Ishikawa (cell line): ENCODE data around the gene CDK7.

Experiments
- EGR1 ChIP-seq: IDR thresholded peaks from 2 replicates; pipeline ENCODE4 v1.6.1; 2012
- EP300 ChIP-seq: IDR thresholded peaks from 2 replicates; pipeline ENCODE4 v1.6.1; 2012; ENCODE audit warnings: borderline replicate concordance
- TAF1 ChIP-seq: IDR thresholded peaks from 2 replicates; pipeline ENCODE4 v1.6.1; 2012; ENCODE audit warnings: low read depth, mild to moderate bottlenecking
- YY1 ChIP-seq: IDR thresholded peaks from 2 replicates; pipeline ENCODE4 v1.6.1; 2012; ENCODE audit warnings: low read depth

GRCh38 chr5:69300537-69301203 lies 66.0 kb downstream of the CDK7 start:
- TF ChIP-seq EP300 (no peak), EGR1 (no peak), TAF1 (no peak), YY1 (no peak)
